AG08395 (cell line): ENCODE measurements around the gene CMIP.
A peak's percentile ranks its signal among the peaks of the same experiment; 100 is the strongest.

ENCODE experiments used
- DNase-seq: peaks from one replicate; pipeline ENCODE4 v3.0.0; 2012; ENCODE audit warnings: mixed read lengths, low spot score

The CMIP gene

GRCh38 chr16:81480606-81481206, 36.1 kb downstream of the CMIP start:
- DNase-seq, result no peak

GRCh38 chr16:81481207-81481821, 36.7 kb downstream of the CMIP start:
- peak; percentile 49 for DNase-seq

- DNase-seq, result no peak
These were observed 37.9 kb downstream of the CMIP start for GRCh38 chr16:81482329-81483063.

- no peak for DNase-seq
These were observed 38.7 kb downstream of the CMIP start for GRCh38 chr16:81483064-81483969.

- no peak for DNase-seq
These were observed 39.5 kb downstream of the CMIP start for GRCh38 chr16:81483970-81484595.

- DNase-seq, result no peak
These were observed 40.5 kb downstream of the CMIP start for GRCh38 chr16:81484908-81485624.

- peak; percentile 21 for DNase-seq
These were observed 41.4 kb downstream of the CMIP start for GRCh38 chr16:81485824-81486539.

- peak; percentile 86 for DNase-seq
These were observed 42.0 kb downstream of the CMIP start for GRCh38 chr16:81486540-81487061.

GRCh38 chr16:81487301-81487720, 42.7 kb downstream of the CMIP start:
- DNase-seq, result no peak

GRCh38 chr16:81488687-81489411, 44.2 kb downstream of the CMIP start:
- no peak for DNase-seq

- no peak for DNase-seq
These were observed 45.1 kb downstream of the CMIP start for GRCh38 chr16:81489547-81490267.

GRCh38 chr16:81491541-81492188, 47.1 kb downstream of the CMIP start:
- peak; percentile 62 for DNase-seq

GRCh38 chr16:81492311-81492761, 47.7 kb downstream of the CMIP start:
- DNase-seq, result peak; percentile 55

GRCh38 chr16:81492965-81493754, 48.6 kb downstream of the CMIP start:
- no peak for DNase-seq

GRCh38 chr16:81493755-81494433, 49.3 kb downstream of the CMIP start:
- DNase-seq, result peak; percentile 83

- DNase-seq, result no peak
These were observed 49.8 kb downstream of the CMIP start for GRCh38 chr16:81494434-81494806.

GRCh38 chr16:81494888-81495287, 50.3 kb downstream of the CMIP start:
- DNase-seq, result no peak
